Heart left ventricle (tissue), 13 donors: ENCODE measurements around the gene SCGB1C2.
"Not testable (repeated sequence)": the region's sequence is repeated elsewhere in the genome, so short reads cannot be mapped to it uniquely, and the experiment has no call there.

Experiments
- POLR2A ChIP-seq, 2 donors: fragments of 450-650 bp; IDR thresholded peaks; one replicate each; pipeline ENCODE4 v1.6.1; 2017; ENCODE audit warnings: antibody characterized with exemption in 2 of 2, mild to moderate bottlenecking in 2 of 2, moderate library complexity in 2 of 2
- TF ChIP-seq, protein P1 (sequence below), 12 donors: fragments of 200-600 bp; sonication (generic) in 4 of 12; IDR thresholded peaks; one replicate each; pipeline versions ENCODE4 v1.5.0 to v1.8.0; 2018 to 2022; ENCODE audit warnings: antibody characterized with exemption in 12 of 12, mild to moderate bottlenecking in 5 of 12
- donor health status: ischemic (EF 13 %, LVEDD 7.1; RV severe dilation, severe dysfunction).
- donor health status: DM: no; HTN: yes; CAD: no.
- donor health status: DM: no; HTN: no; CAD: no.
- donor health status: ischemic (EF 25% LVEDD 6.9; RV normal size, moderate dysfunction).
- donor health status: ischemic (EF 25% LVEDD 5.7; RV mildly dilated, moderate dysfunction).
- donor health status: ischemic (EF 35%, LVEDD 5.7; RV mildly dilated, moderate dysfunction).
- donor health status: nonischemic (EF 11% LVEDD 7.7; RV severe dilation, severe dysfunction).
- donor health status: DM: yes; HTN: yes; CAD: no.
- donor health status: PGD.
- donor health status: ischemic (EF 29% LVEDD 5.4; RV normal size, mild dysfunction).
- donor health status: nonischemic (EF 23%, LVEDD 6.1; RV moderate dilation, normal function).

DNA sequence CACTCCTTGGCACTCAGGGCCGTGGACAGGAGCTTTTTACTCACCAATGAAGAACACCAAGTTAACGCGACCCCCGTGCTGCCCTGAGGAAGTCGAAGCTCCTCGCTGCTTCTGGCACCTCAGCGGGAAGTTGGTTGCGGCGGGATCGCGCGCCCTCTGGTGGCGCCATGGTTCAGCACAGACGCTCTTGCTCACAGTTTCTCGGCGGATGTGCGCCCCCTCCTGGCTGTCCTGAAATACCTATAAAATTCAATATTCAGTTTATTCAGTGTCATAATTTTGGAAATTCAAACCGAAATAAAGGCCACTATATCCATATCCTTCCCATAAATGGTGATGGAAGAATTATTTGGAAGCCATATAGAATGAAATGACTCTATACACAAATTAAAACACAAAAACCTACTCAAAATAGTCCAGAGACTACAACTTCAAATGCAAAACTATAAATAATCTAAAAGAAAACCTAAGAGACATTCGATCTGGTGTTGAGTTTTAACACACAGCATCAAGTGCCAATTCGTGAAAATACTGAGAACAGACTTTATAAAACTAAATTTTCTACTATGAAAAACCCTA lies 18.9 kb upstream of the SCGB1C2 start:
- TF ChIP-seq, protein P1, sequence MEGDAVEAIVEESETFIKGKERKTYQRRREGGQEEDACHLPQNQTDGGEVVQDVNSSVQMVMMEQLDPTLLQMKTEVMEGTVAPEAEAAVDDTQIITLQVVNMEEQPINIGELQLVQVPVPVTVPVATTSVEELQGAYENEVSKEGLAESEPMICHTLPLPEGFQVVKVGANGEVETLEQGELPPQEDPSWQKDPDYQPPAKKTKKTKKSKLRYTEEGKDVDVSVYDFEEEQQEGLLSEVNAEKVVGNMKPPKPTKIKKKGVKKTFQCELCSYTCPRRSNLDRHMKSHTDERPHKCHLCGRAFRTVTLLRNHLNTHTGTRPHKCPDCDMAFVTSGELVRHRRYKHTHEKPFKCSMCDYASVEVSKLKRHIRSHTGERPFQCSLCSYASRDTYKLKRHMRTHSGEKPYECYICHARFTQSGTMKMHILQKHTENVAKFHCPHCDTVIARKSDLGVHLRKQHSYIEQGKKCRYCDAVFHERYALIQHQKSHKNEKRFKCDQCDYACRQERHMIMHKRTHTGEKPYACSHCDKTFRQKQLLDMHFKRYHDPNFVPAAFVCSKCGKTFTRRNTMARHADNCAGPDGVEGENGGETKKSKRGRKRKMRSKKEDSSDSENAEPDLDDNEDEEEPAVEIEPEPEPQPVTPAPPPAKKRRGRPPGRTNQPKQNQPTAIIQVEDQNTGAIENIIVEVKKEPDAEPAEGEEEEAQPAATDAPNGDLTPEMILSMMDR (IDR thresholded peaks at IDR 0.05): peak in 10 of 12 donors; percentile 8 to 82 (median 36)
- not testable (repeated sequence) for TF ChIP-seq POLR2A (IDR thresholded peaks at IDR 0.05)
